ENCODE results near the gene PIGU.
A peak's percentile ranks its signal among the peaks of the same experiment; 100 is the strongest.

The PIGU gene

DNA sequence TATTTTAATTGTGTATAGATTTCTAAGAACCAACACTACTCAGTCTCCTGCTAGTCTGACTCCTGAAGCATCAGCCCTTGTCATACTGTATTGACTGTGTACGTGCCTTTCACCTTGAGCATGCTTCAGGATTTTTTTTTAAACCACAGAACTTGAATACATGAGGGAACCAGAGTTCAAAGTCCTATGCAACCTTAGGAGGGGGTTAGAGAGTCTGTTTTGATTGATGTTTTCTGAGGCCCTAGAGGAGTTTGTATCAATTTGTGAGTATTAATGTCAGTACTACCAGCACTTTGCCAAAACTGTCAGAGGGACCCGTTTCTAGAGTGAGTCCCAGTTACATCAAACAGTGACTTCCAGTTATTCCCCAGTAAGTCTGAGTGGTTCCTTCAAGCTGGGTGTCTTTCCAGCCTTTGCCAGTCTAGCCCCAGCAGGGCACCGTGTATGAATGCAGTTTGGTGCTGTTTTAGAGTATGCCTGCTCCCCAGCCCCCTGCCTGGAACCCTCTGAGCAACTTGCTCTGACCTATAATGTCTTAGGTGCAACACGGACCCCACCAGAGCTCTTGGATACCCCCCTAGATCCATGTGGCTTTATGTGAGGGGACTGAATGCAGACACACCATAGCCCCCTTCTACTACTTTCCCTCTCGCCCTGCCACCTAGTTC, 35.8 kb upstream of the PIGU start:
- H3K9ac ChIP-seq (ENCODE audit: low read depth, low read length): no peak overlapping the region
- H3K9me3 ChIP-seq (ENCODE audit: insufficient read depth, low read depth, low read length): no peaks in the 10 kb centered on the region
- H3K4me3 ChIP-seq (ENCODE audit: low read length): no peak overlapping the region
- H3K4me1 ChIP-seq (ENCODE audit: insufficient read depth, low read length): 0 out of 2 replicates have a peak, but pooled peaks cover 4% of the 10 kb centered on the region
- H3K36me3 ChIP-seq (ENCODE audit: insufficient read depth, low read depth, low read length): no peaks in the 10 kb centered on the region
- no peak overlapping the region for H3K27ac ChIP-seq (ENCODE audit: low read length)
- H3K27me3 ChIP-seq (ENCODE audit: insufficient read depth, low read length): peaks cover 44% of the 10 kb centered on the region

- Histone ChIP-seq H3K27me3 (ENCODE audit: insufficient read depth, low read length) (peaks cover 51% of the 10 kb centered on the region), H3K9me3 (ENCODE audit: insufficient read depth, low read depth, low read length) (no peaks in the 10 kb centered on the region), H3K27ac (ENCODE audit: low read length) (no peak overlapping the region), H3K9ac (ENCODE audit: low read depth, low read length) (no peak overlapping the region), H3K4me1 (ENCODE audit: insufficient read depth, low read length) (0 out of 2 replicates have a peak, but pooled peaks cover 4% of the 10 kb centered on the region), H3K4me3 (ENCODE audit: low read length) (no peak overlapping the region), H3K36me3 (ENCODE audit: insufficient read depth, low read depth, low read length) (no peaks in the 10 kb centered on the region)
Measured at GRCh38 chr20:34711813-34712430, 35.0 kb upstream of the PIGU start.

- Histone ChIP-seq H3K9ac (ENCODE audit: low read depth, low read length) (no peak overlapping the region), H3K4me3 (ENCODE audit: low read length) (0 out of 2 replicates have a peak overlapping the region, but pooled peaks have one; percentile 81), H3K27me3 (ENCODE audit: insufficient read depth, low read length) (peaks cover 58% of the 10 kb centered on the region), H3K27ac (ENCODE audit: low read length) (no peak overlapping the region), H3K9me3 (ENCODE audit: insufficient read depth, low read depth, low read length) (no peaks in the 10 kb centered on the region), H3K4me1 (ENCODE audit: insufficient read depth, low read length) (0 out of 2 replicates have a peak, but pooled peaks cover 4% of the 10 kb centered on the region), H3K36me3 (ENCODE audit: insufficient read depth, low read depth, low read length) (no peaks in the 10 kb centered on the region)
Measured at GRCh38 chr20:34710861-34711574, 34.1 kb upstream of the PIGU start.

GRCh38 chr20:34710568-34710839, 33.6 kb upstream of the PIGU start:
- Histone ChIP-seq H3K27ac (ENCODE audit: low read length) (no peak overlapping the region), H3K9me3 (ENCODE audit: insufficient read depth, low read depth, low read length) (no peaks in the 10 kb centered on the region), H3K4me1 (ENCODE audit: insufficient read depth, low read length) (0 out of 2 replicates have a peak, but pooled peaks cover 4% of the 10 kb centered on the region), H3K9ac (ENCODE audit: low read depth, low read length) (no peak overlapping the region; the same call in 1 of the 2 replicates), H3K36me3 (ENCODE audit: insufficient read depth, low read depth, low read length) (no peaks in the 10 kb centered on the region), H3K4me3 (ENCODE audit: low read length) (peak overlapping the region; percentile 81), H3K27me3 (ENCODE audit: insufficient read depth, low read length) (peaks cover 60% of the 10 kb centered on the region)

GRCh38 chr20:34709831-34710567, 33.1 kb upstream of the PIGU start:
- Histone ChIP-seq H3K27ac (ENCODE audit: low read length) (no peak overlapping the region), H3K4me3 (ENCODE audit: low read length) (peak overlapping the region; percentile 81), H3K36me3 (ENCODE audit: insufficient read depth, low read depth, low read length) (no peaks in the 10 kb centered on the region), H3K9ac (ENCODE audit: low read depth, low read length) (no peak overlapping the region; the same call in 1 of the 2 replicates), H3K4me1 (ENCODE audit: insufficient read depth, low read length) (0 out of 2 replicates have a peak, but pooled peaks cover 4% of the 10 kb centered on the region), H3K27me3 (ENCODE audit: insufficient read depth, low read length) (peaks cover 60% of the 10 kb centered on the region), H3K9me3 (ENCODE audit: insufficient read depth, low read depth, low read length) (no peaks in the 10 kb centered on the region)

GRCh38 chr20:34709044-34709830, 32.3 kb upstream of the PIGU start:
- Histone ChIP-seq H3K4me3 (ENCODE audit: low read length) (peak overlapping the region; percentile 81), H3K27ac (ENCODE audit: low read length) (no peak overlapping the region)

GRCh38 chr20:34708621-34709043, 31.7 kb upstream of the PIGU start:
- no peaks in the 10 kb centered on the region for H3K9me3 ChIP-seq (ENCODE audit: insufficient read depth, low read depth, low read length)
- 0 out of 2 replicates have a peak, but pooled peaks cover 4% of the 10 kb centered on the region for H3K4me1 ChIP-seq (ENCODE audit: insufficient read depth, low read length)
- peak overlapping the region; percentile 32; the same call in 1 of the 2 replicates for H3K9ac ChIP-seq (ENCODE audit: low read depth, low read length)
- H3K27me3 ChIP-seq (ENCODE audit: insufficient read depth, low read length): peaks cover 62% of the 10 kb centered on the region
- H3K4me3 ChIP-seq (ENCODE audit: low read length): peak overlapping the region; percentile 81; the same call in 1 of the 2 replicates
- no peak overlapping the region for H3K27ac ChIP-seq (ENCODE audit: low read length)
- H3K36me3 ChIP-seq (ENCODE audit: insufficient read depth, low read depth, low read length): no peaks in the 10 kb centered on the region

More at GRCh38 chr20:34709044-34709830, 32.3 kb upstream of the PIGU start:
- H3K9me3 ChIP-seq (ENCODE audit: insufficient read depth, low read depth, low read length): no peaks in the 10 kb centered on the region
- H3K4me1 ChIP-seq (ENCODE audit: insufficient read depth, low read length): 0 out of 2 replicates have a peak, but pooled peaks cover 4% of the 10 kb centered on the region
- peak overlapping the region; percentile 67; the same call in 1 of the 2 replicates for H3K9ac ChIP-seq (ENCODE audit: low read depth, low read length)
- H3K27me3 ChIP-seq (ENCODE audit: insufficient read depth, low read length): peaks cover 60% of the 10 kb centered on the region
- no peaks in the 10 kb centered on the region for H3K36me3 ChIP-seq (ENCODE audit: insufficient read depth, low read depth, low read length)

DNA sequence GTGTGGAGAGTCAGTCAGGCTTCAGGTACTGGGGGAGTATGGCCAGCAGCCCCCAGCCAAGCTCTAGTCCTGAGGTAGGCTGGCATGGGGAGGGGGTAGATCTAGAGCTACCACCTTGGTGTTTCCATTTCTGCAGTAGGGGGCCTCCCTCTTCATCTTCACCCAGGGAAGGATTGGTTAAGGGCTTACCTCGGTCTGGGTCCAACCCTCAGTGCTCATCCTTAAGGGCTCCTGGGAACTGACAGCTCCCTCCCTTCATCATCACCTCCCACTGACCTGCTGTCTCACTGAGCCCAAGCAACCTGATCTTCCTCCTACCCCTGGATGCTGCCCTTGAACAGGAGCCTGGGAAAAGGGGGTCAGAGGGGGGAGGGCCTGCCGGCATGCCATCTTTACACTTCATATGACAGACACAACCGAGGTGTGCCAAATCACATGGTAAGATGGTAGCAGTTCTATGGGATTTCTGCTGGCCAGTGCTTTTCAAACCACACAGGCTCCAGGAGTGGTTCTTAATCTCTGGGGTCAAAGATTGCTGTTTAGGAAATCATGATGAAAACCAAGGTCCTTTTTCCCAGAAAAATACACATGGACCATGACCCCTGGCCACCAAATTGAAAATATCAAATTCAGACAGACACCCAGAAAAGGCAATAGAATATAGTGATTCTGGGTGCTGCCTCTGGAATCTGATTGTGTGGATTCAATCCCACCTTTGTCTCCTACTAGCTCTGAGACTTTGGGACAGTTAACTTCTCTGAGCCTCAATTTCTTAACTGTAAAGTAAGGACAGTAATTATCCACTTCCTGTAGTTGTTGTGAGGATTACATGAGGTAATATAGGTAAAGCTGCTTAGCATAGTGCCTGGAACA, 30.3 kb upstream of the PIGU start:
- H3K27ac ChIP-seq (ENCODE audit: low read length): no peak overlapping the region
- H3K4me1 ChIP-seq (ENCODE audit: insufficient read depth, low read length): 0 out of 2 replicates have a peak, but pooled peaks cover 4% of the 10 kb centered on the region
- H3K27me3 ChIP-seq (ENCODE audit: insufficient read depth, low read length): peaks cover 72% of the 10 kb centered on the region

DNA sequence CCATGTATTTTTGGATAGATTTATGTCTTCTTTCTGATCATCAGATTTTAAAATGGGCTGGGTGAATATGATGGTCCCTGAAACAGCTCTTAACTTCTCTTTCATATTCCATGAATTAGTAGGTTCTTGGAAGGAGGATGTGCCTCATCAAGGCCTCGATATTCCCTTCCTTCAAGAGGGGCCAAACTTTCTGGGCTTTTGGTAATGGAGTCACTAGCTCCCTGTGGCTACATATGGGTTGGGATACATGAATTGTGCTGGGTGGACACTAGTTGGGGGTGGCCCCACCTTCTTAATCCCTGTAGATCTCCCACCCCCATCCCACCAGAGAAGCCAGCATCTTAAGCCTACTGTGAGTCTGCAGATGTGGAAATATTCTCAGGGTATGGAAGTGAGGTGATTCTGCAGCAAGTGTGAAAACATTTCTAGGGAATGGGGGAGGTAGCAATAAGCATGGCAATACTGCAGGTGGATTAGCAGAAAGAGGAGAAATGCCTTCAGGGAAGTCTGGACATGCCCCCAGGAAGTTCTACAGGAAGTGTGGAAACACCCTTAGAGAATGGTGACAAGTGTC, 29.5 kb upstream of the PIGU start:
- no peak overlapping the region for H3K9ac ChIP-seq (ENCODE audit: low read depth, low read length)

More for the DNA sequence above, 30.3 kb upstream of the PIGU start:
- H3K9ac ChIP-seq (ENCODE audit: low read depth, low read length): no peak overlapping the region
- no peaks in the 10 kb centered on the region for H3K9me3 ChIP-seq (ENCODE audit: insufficient read depth, low read depth, low read length)
- no peak overlapping the region for H3K4me3 ChIP-seq (ENCODE audit: low read length)
- H3K36me3 ChIP-seq (ENCODE audit: insufficient read depth, low read depth, low read length): no peaks in the 10 kb centered on the region

More for the DNA sequence above, 29.5 kb upstream of the PIGU start:
- 0 out of 2 replicates have a peak, but pooled peaks cover 4% of the 10 kb centered on the region for H3K4me1 ChIP-seq (ENCODE audit: insufficient read depth, low read length)
- no peaks in the 10 kb centered on the region for H3K9me3 ChIP-seq (ENCODE audit: insufficient read depth, low read depth, low read length)
- no peak overlapping the region for H3K4me3 ChIP-seq (ENCODE audit: low read length)
- H3K27ac ChIP-seq (ENCODE audit: low read length): no peak overlapping the region
- no peaks in the 10 kb centered on the region for H3K36me3 ChIP-seq (ENCODE audit: insufficient read depth, low read depth, low read length)
- H3K27me3 ChIP-seq (ENCODE audit: insufficient read depth, low read length): peaks cover 72% of the 10 kb centered on the region

Data from iPS-20b (cell line).